ENCODE results near the gene KANSL1. TPM values are rescaled to one million over a fixed set of nuclear protein-coding genes. Genes with fewer than 3 reads are reported as not detected.

The KANSL1 gene
- total RNA-seq, 1 donor from 2014 or later, result 136 TPM

DNA sequence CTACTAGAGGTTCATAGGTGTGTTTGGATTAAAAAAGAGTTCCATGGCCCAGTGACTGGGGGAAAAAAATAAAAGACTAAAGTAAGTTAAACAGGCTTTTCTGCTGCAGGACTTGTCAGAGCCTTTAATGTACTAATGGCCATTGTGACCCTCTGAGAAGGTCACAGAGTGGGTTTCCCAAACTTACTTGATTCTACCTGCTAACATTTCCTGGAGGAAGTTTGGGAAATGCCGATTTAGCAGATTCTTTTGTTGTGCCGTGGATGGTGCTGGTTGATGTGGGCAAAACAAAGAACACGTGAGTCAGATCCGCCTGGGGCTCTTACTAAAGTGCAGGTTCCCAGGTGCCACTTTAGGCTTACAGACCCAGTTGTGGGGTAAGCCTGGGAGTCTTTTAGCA is 207.8 kb downstream of the KANSL1 start:
- Histone ChIP-seq H3K4me3 (no peak overlapping the region), H3K27me3 (no peaks in the 10 kb centered on the region), H4K20me1 (ENCODE audit: low read depth) (no peaks in the 10 kb centered on the region), H3F3A (ENCODE audit: low read depth) (no peaks in the 10 kb centered on the region), H3K4me2 (no peak overlapping the region), H2AFZ (replicated peaks) (no peak overlapping the region), H3K9ac (no peak overlapping the region), H3K4me1 (peaks cover 7% of the 10 kb centered on the region), H3K9me3 (ENCODE audit: low read depth) (no peaks in the 10 kb centered on the region), H3K36me3 (no peaks in the 10 kb centered on the region), H3K27ac (no peak overlapping the region), H3K79me2 (ENCODE audit: low read depth) (no peaks in the 10 kb centered on the region)
- H3K27me3 Mint-ChIP-seq (ENCODE audit: insufficient read depth, low read depth), result peaks cover 6% of the 10 kb centered on the region
- H3K9me3 Mint-ChIP-seq, result no peaks in the 10 kb centered on the region
- H3K36me3 Mint-ChIP-seq, result no peaks in the 10 kb centered on the region
- H3K4me3 Mint-ChIP-seq, result no peak overlapping the region
- H3K27ac Mint-ChIP-seq, result no peak overlapping the region
- TF ChIP-seq EZH2phosphoT487 (IDR thresholded peaks at IDR 0.05) (no peak), EZH2 (IDR thresholded peaks at IDR 0.05) (no peak)
- TF ChIP-seq, protein P1, sequence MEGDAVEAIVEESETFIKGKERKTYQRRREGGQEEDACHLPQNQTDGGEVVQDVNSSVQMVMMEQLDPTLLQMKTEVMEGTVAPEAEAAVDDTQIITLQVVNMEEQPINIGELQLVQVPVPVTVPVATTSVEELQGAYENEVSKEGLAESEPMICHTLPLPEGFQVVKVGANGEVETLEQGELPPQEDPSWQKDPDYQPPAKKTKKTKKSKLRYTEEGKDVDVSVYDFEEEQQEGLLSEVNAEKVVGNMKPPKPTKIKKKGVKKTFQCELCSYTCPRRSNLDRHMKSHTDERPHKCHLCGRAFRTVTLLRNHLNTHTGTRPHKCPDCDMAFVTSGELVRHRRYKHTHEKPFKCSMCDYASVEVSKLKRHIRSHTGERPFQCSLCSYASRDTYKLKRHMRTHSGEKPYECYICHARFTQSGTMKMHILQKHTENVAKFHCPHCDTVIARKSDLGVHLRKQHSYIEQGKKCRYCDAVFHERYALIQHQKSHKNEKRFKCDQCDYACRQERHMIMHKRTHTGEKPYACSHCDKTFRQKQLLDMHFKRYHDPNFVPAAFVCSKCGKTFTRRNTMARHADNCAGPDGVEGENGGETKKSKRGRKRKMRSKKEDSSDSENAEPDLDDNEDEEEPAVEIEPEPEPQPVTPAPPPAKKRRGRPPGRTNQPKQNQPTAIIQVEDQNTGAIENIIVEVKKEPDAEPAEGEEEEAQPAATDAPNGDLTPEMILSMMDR (IDR thresholded peaks at IDR 0.05), result no peak
- H3K4me1 Mint-ChIP-seq, result peaks cover 2% of the 10 kb centered on the region
- DNase-seq (ENCODE audit: low spot score), result no peak

GRCh38 chr17:45984368-45984767 is 208.9 kb downstream of the KANSL1 start:
- H3K27ac ChIP-seq, result no peak overlapping the region
- H3K36me3 Mint-ChIP-seq, result no peaks in the 10 kb centered on the region
- H3K4me1 ChIP-seq, result peaks cover 7% of the 10 kb centered on the region
- H3K4me3 ChIP-seq, result no peak overlapping the region
- H3K79me2 ChIP-seq (ENCODE audit: low read depth), result no peaks in the 10 kb centered on the region
- peaks cover 3% of the 10 kb centered on the region for H3K4me1 Mint-ChIP-seq
- H3K9me3 Mint-ChIP-seq, result no peaks in the 10 kb centered on the region
- H4K20me1 ChIP-seq (ENCODE audit: low read depth), result no peaks in the 10 kb centered on the region
- H2AFZ ChIP-seq (replicated peaks), result no peak overlapping the region
- H3K4me2 ChIP-seq, result no peak overlapping the region
- no peak overlapping the region for H3K4me3 Mint-ChIP-seq
- DNase-seq (ENCODE audit: low spot score), result no peak
- H3K27ac Mint-ChIP-seq, result no peak overlapping the region
- no peaks in the 10 kb centered on the region for H3K27me3 ChIP-seq
- H3K9ac ChIP-seq, result no peak overlapping the region
- no peaks in the 10 kb centered on the region for H3K36me3 ChIP-seq
- TF ChIP-seq EZH2 (IDR thresholded peaks at IDR 0.05) (no peak), EZH2phosphoT487 (IDR thresholded peaks at IDR 0.05) (no peak)
- TF ChIP-seq, protein P1 (IDR thresholded peaks at IDR 0.05), result no peak
- H3F3A ChIP-seq (ENCODE audit: low read depth), result no peaks in the 10 kb centered on the region
- H3K9me3 ChIP-seq (ENCODE audit: low read depth), result no peaks in the 10 kb centered on the region
- peaks cover 6% of the 10 kb centered on the region for H3K27me3 Mint-ChIP-seq (ENCODE audit: insufficient read depth, low read depth)

- no peaks in the 10 kb centered on the region for H3K79me2 ChIP-seq (ENCODE audit: low read depth)
- no peak overlapping the region for H3K9ac ChIP-seq
- H2AFZ ChIP-seq (replicated peaks), result peak overlapping the region; percentile 22
- Mint-ChIP-seq H3K4me3 (no peak overlapping the region), H3K9me3 (no peaks in the 10 kb centered on the region), H3K27me3 (ENCODE audit: insufficient read depth, low read depth) (peaks cover 6% of the 10 kb centered on the region), H3K36me3 (no peaks in the 10 kb centered on the region), H3K4me1 (peaks cover 9% of the 10 kb centered on the region), H3K27ac (no peak overlapping the region)
- H3F3A ChIP-seq (ENCODE audit: low read depth), result no peaks in the 10 kb centered on the region
- no peak overlapping the region for H3K4me3 ChIP-seq
- H3K27ac ChIP-seq, result no peak overlapping the region
- TF ChIP-seq, protein P1 (IDR thresholded peaks at IDR 0.05), result no peak
- TF ChIP-seq EZH2 (IDR thresholded peaks at IDR 0.05) (no peak), EZH2phosphoT487 (IDR thresholded peaks at IDR 0.05) (no peak)
- no peak overlapping the region for H3K4me2 ChIP-seq
- no peaks in the 10 kb centered on the region for H3K36me3 ChIP-seq
- no peaks in the 10 kb centered on the region for H3K9me3 ChIP-seq (ENCODE audit: low read depth)
- no peaks in the 10 kb centered on the region for H4K20me1 ChIP-seq (ENCODE audit: low read depth)
- DNase-seq (ENCODE audit: low spot score), result no peak
- peaks cover 7% of the 10 kb centered on the region for H3K4me1 ChIP-seq
- H3K27me3 ChIP-seq, result no peaks in the 10 kb centered on the region
These were observed 209.5 kb downstream of the KANSL1 start for GRCh38 chr17:45983614-45984310.
